ENCODE results near the gene P2RX1. TPM values are rescaled to one million over a fixed set of nuclear protein-coding genes. Genes with fewer than 3 reads are reported as not detected.

Gene P2RX1
- total and polyA plus RNA-seq, 2 experiments from 2014 or later, result 0.31 to 2.2 TPM

DNA sequence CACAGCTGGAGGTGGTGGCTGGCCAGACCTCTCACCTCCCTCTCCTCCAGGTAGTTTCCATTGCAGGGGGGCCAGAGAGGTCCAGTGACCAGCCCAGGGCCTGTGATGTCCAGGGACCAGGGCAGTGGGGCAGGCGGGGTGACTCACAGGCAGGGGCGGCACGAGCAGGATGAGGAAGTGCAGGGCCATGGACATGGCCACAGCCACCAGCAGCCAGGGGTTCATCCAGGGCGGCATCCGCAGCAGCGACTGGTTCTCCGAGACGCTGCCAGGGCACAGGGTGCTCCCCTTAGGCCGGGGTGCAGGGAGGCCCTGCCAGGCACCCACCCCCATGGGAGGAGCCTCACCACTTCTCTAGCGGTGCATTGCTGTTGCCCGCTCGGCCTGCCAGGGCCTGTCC lies 12.9 kb upstream of the P2RX1 start:
- H3K4me2 ChIP-seq, result no peak overlapping the region
- H3K4me3 Mint-ChIP-seq, result no peak overlapping the region
- ATAC-seq (no peak), DNase-seq (ENCODE audit: low spot score) (no peak)
- no peak overlapping the region for H3K27ac Mint-ChIP-seq
- peaks cover 6% of the 10 kb centered on the region for H3K27me3 Mint-ChIP-seq (ENCODE audit: insufficient read depth, low read depth, poor library complexity)
- no peaks in the 10 kb centered on the region for H3K4me1 ChIP-seq (ENCODE audit: insufficient read depth)
- H3K79me2 ChIP-seq (replicated peaks; ENCODE audit: insufficient read depth), result no peaks in the 10 kb centered on the region
- no peak overlapping the region for H3K4me3 ChIP-seq
- no peak overlapping the region for H2AFZ ChIP-seq
- no peak overlapping the region for H3K27ac ChIP-seq (ENCODE audit: low read depth)
- H3K27me3 ChIP-seq (ENCODE audit: insufficient read depth), result no peaks in the 10 kb centered on the region
- H3K4me1 Mint-ChIP-seq, result peaks cover 13% of the 10 kb centered on the region
- no peaks in the 10 kb centered on the region for H3K9me2 ChIP-seq (ENCODE audit: insufficient read depth)
- H3K36me3 Mint-ChIP-seq (ENCODE audit: low read depth), result peaks cover 4% of the 10 kb centered on the region; the same call in 1 of the 3 replicates
- no peaks in the 10 kb centered on the region for H3K9me3 Mint-ChIP-seq
- TF ChIP-seq, protein P1, sequence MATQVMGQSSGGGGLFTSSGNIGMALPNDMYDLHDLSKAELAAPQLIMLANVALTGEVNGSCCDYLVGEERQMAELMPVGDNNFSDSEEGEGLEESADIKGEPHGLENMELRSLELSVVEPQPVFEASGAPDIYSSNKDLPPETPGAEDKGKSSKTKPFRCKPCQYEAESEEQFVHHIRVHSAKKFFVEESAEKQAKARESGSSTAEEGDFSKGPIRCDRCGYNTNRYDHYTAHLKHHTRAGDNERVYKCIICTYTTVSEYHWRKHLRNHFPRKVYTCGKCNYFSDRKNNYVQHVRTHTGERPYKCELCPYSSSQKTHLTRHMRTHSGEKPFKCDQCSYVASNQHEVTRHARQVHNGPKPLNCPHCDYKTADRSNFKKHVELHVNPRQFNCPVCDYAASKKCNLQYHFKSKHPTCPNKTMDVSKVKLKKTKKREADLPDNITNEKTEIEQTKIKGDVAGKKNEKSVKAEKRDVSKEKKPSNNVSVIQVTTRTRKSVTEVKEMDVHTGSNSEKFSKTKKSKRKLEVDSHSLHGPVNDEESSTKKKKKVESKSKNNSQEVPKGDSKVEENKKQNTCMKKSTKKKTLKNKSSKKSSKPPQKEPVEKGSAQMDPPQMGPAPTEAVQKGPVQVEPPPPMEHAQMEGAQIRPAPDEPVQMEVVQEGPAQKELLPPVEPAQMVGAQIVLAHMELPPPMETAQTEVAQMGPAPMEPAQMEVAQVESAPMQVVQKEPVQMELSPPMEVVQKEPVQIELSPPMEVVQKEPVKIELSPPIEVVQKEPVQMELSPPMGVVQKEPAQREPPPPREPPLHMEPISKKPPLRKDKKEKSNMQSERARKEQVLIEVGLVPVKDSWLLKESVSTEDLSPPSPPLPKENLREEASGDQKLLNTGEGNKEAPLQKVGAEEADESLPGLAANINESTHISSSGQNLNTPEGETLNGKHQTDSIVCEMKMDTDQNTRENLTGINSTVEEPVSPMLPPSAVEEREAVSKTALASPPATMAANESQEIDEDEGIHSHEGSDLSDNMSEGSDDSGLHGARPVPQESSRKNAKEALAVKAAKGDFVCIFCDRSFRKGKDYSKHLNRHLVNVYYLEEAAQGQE (IDR thresholded peaks at IDR 0.05; ENCODE audit: unreplicated experiment), result no peak
- TF ChIP-seq EZH2 (IDR thresholded peaks at IDR 0.05; ENCODE audit: low read depth, unreplicated experiment) (no peak), JUNB (IDR thresholded peaks at IDR 0.05; ENCODE audit: unreplicated experiment) (no peak), ZNF114 (CRISPR knock-in tag; IDR thresholded peaks at IDR 0.05) (no peak), ZNF331 (CRISPR knock-in tag; IDR thresholded peaks at IDR 0.05; ENCODE audit: low read depth) (no peak), STAT1 (IDR thresholded peaks at IDR 0.05; ENCODE audit: unreplicated experiment) (no peak)
- TF ChIP-seq, protein P2, sequence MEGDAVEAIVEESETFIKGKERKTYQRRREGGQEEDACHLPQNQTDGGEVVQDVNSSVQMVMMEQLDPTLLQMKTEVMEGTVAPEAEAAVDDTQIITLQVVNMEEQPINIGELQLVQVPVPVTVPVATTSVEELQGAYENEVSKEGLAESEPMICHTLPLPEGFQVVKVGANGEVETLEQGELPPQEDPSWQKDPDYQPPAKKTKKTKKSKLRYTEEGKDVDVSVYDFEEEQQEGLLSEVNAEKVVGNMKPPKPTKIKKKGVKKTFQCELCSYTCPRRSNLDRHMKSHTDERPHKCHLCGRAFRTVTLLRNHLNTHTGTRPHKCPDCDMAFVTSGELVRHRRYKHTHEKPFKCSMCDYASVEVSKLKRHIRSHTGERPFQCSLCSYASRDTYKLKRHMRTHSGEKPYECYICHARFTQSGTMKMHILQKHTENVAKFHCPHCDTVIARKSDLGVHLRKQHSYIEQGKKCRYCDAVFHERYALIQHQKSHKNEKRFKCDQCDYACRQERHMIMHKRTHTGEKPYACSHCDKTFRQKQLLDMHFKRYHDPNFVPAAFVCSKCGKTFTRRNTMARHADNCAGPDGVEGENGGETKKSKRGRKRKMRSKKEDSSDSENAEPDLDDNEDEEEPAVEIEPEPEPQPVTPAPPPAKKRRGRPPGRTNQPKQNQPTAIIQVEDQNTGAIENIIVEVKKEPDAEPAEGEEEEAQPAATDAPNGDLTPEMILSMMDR (conservative IDR thresholded peaks at IDR 0.05; ENCODE audit: low read depth in 2 of 2), result no peak
- TF ChIP-seq, protein P3, sequence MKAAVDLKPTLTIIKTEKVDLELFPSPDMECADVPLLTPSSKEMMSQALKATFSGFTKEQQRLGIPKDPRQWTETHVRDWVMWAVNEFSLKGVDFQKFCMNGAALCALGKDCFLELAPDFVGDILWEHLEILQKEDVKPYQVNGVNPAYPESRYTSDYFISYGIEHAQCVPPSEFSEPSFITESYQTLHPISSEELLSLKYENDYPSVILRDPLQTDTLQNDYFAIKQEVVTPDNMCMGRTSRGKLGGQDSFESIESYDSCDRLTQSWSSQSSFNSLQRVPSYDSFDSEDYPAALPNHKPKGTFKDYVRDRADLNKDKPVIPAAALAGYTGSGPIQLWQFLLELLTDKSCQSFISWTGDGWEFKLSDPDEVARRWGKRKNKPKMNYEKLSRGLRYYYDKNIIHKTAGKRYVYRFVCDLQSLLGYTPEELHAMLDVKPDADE (IDR thresholded peaks at IDR 0.05), result no peak
- no peaks in the 10 kb centered on the region for H3F3A ChIP-seq (replicated peaks; ENCODE audit: low read depth)
- H4K20me1 ChIP-seq (replicated peaks; ENCODE audit: insufficient read depth), result no peaks in the 10 kb centered on the region
- H3K36me3 ChIP-seq (ENCODE audit: insufficient read depth), result no peaks in the 10 kb centered on the region

DNA sequence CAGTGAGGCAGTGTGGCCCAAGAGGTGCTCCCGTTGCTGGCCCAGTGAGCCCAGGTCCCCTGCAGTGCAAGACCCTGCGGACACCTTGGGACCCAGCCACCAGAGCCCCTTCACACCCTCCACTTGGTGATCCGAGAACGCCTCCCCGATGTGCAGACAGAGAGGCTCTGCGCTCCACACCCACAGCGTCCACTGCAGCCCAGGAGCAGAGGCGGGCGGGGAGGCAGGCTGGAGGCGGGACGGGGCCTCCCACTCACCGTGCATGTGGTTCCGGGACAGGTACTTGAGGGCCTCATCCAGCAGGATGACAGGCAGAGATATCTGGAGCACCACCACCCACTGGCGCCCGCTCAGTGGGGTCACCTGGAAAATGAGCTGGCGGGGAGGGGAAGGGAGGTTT lies 12.1 kb upstream of the P2RX1 start:
- peaks cover 13% of the 10 kb centered on the region for H3K4me1 Mint-ChIP-seq
- H3K4me3 Mint-ChIP-seq, result no peak overlapping the region
- Histone ChIP-seq H3K27me3 (ENCODE audit: insufficient read depth) (no peaks in the 10 kb centered on the region), H3K4me2 (no peak overlapping the region), H2AFZ (no peak overlapping the region), H3K4me3 (no peak overlapping the region), H3F3A (replicated peaks; ENCODE audit: low read depth) (no peaks in the 10 kb centered on the region), H3K27ac (ENCODE audit: low read depth) (no peak overlapping the region), H3K9me2 (ENCODE audit: insufficient read depth) (no peaks in the 10 kb centered on the region), H3K79me2 (replicated peaks; ENCODE audit: insufficient read depth) (no peaks in the 10 kb centered on the region), H3K4me1 (ENCODE audit: insufficient read depth) (no peaks in the 10 kb centered on the region), H3K36me3 (ENCODE audit: insufficient read depth) (no peaks in the 10 kb centered on the region), H4K20me1 (replicated peaks; ENCODE audit: insufficient read depth) (no peaks in the 10 kb centered on the region)
- H3K9me3 Mint-ChIP-seq, result no peaks in the 10 kb centered on the region
- peaks cover 4% of the 10 kb centered on the region; the same call in 1 of the 3 replicates for H3K36me3 Mint-ChIP-seq (ENCODE audit: low read depth)
- TF ChIP-seq EZH2 (IDR thresholded peaks at IDR 0.05; ENCODE audit: low read depth, unreplicated experiment) (no peak), STAT1 (IDR thresholded peaks at IDR 0.05; ENCODE audit: unreplicated experiment) (no peak), POLR2AphosphoS5 (IDR thresholded peaks at IDR 0.05; ENCODE audit: low read depth) (no peak), JUNB (IDR thresholded peaks at IDR 0.05; ENCODE audit: unreplicated experiment) (no peak)
- TF ChIP-seq, protein P3 (IDR thresholded peaks at IDR 0.05), result no peak
- no peak for ATAC-seq
- no peak for DNase-seq (ENCODE audit: low spot score)
- H3K27ac Mint-ChIP-seq, result no peak overlapping the region
- H3K27me3 Mint-ChIP-seq (ENCODE audit: insufficient read depth, low read depth, poor library complexity), result peaks cover 8% of the 10 kb centered on the region
